B cell (primary cell): ENCODE measurements around the gene ABCG2.

Experiments used
- EZH2 ChIP-seq: IDR thresholded peaks from 2 replicates; pipeline ENCODE4 v1.6.1; 2012; ENCODE audit warnings: borderline replicate concordance, low read depth, mild to moderate bottlenecking, moderate library complexity, low read length; ENCODE audit not compliant: insufficient read depth, poor library complexity, severe bottlenecking
- TF ChIP-seq, protein P1 (sequence below): fragments of 200-600 bp; IDR thresholded peaks from one replicate; pipeline ENCODE4 v1.8.0; 2022; ENCODE audit warnings: antibody characterized with exemption, mild to moderate bottlenecking

DNA sequence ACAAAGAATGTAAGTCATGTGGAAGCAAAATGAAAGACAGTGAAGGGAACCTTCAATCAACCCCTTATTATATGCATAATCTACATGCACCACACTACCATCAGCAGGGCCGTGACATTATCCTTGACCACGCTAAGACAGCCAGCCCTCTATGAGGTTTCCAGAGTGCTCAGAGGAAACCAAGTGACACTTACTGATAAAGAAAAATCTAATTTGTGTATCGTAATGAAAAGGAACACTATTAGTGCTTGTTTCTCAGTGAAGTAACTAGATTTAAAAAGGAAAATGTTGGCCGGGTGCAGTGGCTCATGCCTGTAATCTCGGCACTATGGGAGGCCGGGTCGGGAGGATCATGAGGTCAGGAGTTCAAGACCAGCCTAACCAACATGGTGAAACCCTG lies 56.4 kb downstream of the ABCG2 start:
- TF ChIP-seq EZH2: no peak
- TF ChIP-seq, protein P1, sequence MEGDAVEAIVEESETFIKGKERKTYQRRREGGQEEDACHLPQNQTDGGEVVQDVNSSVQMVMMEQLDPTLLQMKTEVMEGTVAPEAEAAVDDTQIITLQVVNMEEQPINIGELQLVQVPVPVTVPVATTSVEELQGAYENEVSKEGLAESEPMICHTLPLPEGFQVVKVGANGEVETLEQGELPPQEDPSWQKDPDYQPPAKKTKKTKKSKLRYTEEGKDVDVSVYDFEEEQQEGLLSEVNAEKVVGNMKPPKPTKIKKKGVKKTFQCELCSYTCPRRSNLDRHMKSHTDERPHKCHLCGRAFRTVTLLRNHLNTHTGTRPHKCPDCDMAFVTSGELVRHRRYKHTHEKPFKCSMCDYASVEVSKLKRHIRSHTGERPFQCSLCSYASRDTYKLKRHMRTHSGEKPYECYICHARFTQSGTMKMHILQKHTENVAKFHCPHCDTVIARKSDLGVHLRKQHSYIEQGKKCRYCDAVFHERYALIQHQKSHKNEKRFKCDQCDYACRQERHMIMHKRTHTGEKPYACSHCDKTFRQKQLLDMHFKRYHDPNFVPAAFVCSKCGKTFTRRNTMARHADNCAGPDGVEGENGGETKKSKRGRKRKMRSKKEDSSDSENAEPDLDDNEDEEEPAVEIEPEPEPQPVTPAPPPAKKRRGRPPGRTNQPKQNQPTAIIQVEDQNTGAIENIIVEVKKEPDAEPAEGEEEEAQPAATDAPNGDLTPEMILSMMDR: no peak
